GM11168 (cell line): ENCODE measurements around the gene LTBP1.
"Not testable (repeated sequence)": the region's sequence is repeated elsewhere in the genome, so short reads cannot be mapped to it uniquely, and the experiment has no call there.

Experiments used
- in situ Hi-C: fragments of 300-500 bp; cut with MboI; formaldehyde crosslinking; loops from one replicate; pipeline ENCODE4 v1.12.0; 2022; ENCODE audit warnings: low sequenced_read_pairs; ENCODE audit not compliant: unreplicated experiment

The LTBP1 gene

DNA sequence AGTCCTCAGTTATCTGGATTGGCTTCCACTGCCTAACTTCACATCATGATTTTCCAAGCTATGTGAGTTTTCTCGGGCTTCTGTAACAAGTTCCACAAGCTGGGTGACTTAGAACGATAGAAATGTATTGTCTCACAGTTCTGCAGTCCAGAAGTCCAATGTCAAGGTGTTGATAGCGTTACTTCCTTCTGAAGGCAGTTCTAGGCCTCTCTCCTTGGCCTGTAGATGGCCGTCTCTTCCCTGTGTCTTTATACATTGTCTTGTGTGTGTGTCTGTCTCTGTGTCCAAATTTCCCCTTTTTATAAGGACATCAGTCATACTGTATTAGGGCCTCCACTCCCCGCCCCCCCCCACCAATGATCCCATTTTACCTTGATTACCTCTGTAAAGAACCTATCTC lies 7.5 kb downstream of the LTBP1 start:
- in situ Hi-C loops, result no loop called here

GRCh38 chr2:32958821-32959220 lies 12.1 kb downstream of the LTBP1 start:
- in situ Hi-C loops, result no loop called here

DNA sequence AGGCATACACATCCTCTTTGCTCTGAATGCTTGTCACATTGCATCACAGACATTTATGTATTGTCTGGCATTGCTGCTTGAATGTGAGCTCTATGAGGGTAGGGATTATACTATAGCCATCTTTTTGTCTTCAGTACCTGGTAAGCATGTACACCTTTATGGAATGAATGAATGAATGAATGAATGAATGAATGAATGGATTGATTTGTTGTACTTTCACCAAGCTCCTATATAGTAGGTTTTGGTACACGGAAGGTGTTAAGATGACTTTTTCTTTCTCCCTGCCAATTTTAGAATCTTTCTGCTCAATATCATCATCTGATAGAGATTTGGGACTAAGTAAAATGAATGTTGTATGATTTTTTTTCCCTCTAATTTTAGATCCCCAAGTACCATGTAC lies 13.5 kb downstream of the LTBP1 start:
- in situ Hi-C loops, result no loop called here

- in situ Hi-C loops, result no loop called here
Measured at GRCh38 chr2:32960647-32961403, 14.1 kb downstream of the LTBP1 start.

GRCh38 chr2:32962690-32963089 lies 15.9 kb downstream of the LTBP1 start:
- in situ Hi-C loops, result no loop called here

- in situ Hi-C loops, result no loop called here
Measured at GRCh38 chr2:32963941-32964340, 17.2 kb downstream of the LTBP1 start.

DNA sequence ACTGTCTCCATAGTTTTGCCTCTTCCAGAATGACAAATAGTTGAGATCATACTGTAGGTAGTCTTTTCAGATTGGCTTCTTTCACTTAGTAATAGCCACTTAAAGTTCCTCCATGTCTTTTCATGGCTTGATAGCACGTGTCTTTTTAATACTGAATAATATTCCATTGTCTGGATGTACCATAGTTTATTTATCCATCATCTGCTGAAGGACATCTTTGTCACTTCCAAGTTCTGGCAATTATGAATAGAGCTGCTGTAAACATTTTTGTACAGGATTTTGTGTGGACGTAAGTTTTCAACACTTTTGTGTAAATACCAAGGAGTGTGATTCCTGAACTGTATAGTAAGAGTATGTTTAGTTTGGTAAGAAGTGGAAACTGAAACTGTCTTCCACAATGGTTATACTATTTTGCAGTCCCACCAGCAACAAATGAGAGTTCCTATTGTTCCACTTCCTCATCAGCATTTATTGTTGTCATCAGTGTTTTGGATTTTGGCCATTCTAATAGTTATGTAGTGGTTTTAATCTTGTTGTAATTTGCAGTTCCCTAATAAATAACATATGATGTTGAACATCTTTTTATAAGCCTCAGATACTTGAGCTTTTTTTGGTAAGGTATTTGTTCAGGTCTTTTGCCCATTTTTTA lies 18.9 kb downstream of the LTBP1 start:
- in situ Hi-C loops, result no loop called here

DNA sequence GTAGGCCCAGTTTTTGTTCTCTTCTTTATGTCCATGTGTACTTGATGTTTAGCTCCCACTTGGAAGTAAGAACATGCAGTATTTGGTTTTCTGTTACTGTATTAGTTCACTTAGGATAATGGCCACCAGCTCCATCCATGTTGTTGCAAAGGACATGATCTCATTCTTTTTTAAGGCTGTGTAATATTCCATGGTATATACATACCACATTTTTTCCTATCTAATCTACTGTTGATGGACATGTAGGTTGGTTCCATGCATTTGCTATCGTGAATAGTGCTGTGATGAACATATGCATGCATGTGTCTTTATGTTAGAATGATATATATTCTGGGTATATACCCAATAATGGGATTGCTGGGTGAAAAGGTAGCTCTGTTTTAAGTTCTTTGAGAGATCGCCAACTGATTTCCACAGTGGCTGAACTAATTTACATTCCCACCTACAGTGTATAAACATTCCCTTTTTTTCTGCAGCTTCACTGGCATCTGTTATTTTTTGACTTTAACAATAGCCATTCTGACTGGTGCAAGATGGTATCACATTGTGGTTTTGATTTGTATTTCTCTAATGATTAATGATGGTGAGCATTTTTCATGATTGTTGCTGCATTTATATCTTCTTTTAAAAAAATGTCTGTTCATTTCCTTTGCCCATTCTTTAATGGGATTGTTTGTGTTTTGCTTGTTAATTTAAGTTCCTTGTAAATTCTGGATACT lies 22.9 kb downstream of the LTBP1 start:
- in situ Hi-C loops, result no loop called here

- in situ Hi-C loops, result not testable (repeated sequence)
Measured at GRCh38 chr2:32973772-32974171, 27.0 kb downstream of the LTBP1 start.

DNA sequence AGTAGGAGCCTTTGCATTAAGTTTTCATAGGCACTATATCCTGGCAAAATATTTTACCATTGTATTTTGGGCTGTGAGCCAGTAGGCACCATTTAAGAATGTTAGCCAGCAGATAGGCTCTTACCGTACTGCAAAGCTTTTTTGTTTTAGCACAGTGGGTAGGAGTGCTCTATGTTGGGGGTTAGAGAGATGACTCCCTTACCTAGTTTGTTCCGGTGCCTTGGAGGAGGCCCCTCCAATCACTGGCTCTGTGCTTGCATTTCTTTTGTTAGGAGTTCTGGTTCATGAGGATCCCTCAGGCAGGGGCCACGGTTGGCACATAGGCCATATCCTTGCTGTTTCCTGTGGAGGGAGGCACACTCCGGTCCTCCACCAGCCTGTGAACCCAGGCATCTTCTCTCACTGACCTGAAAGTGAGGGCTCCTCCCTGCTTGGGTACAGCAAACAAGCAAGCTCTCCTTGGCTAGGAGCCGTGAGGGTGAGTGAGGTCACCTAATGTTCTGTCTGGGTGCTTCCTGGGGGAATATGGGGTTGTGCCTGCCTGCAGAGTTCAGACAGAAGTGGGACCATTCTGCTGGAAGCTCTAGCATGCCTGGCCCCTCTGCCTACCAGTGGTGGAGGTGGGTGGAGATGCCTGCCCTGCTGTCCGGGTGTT lies 29.8 kb downstream of the LTBP1 start:
- in situ Hi-C loops, result no loop called here

DNA sequence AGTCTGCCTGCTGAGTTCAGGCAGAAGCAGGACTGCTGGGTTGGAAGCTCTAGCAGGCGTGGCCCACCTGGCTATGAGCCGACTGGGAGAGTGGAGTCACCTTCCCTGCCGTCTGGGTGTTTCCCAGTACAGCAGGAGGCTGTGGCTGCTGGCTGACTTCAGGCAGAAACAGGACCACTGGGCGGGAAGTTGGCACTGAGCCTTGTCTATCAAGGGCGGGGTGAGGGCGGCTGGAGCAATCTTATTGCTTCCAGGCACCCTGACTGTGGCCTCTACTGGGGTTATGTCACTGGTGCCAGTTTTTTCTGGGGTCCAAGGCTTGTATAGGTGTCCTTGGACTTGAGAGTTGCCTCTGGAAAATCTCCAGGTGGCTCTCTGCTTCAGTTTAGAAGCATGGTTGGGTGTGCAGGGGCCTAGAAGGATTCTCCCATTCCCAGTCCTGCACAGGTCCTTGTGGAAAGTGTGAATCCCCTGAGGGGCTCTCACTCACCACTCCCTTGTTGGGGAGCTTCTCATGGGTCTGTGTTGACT lies 30.5 kb downstream of the LTBP1 start:
- in situ Hi-C loops, result no loop called here

GRCh38 chr2:32981612-32982011 lies 34.9 kb downstream of the LTBP1 start:
- in situ Hi-C loops, result no loop called here

DNA sequence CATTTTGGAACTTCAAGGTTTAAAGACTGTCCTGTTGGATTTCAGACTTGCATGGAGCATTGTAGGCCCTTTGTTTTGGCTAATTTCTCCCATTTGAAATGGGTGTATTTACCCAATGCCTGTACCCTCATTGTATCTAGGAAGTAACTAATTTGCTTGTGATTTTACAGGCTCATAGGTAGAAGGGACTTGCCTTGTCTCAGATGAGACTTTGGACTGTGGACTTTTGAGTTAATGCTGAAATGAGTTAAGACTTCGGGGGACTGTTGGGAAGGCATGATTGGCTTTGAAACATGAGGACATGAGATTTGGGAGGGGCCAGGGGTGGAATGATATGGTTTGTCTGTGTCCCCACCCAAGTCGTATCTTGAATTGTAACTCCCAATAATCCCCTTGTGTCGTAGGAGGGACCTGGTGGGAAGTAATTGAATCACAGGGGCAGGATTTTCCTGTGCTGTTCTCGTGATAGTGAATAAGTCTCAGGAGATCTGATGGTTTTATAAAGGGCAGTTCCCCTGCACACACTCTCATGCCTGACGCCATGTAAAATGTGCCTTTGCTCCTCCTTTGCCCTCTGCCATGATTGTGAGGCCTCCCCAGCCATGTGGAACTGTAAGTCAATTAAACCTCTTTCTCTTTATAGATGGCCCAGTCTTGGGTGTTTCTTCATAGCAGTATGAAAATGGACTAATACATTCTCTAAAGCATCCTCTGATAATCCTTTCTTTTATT lies 36.6 kb downstream of the LTBP1 start:
- in situ Hi-C loops, result not testable (repeated sequence)

- in situ Hi-C loops, result no loop called here
Measured at GRCh38 chr2:32986480-32986879, 39.7 kb downstream of the LTBP1 start.

DNA sequence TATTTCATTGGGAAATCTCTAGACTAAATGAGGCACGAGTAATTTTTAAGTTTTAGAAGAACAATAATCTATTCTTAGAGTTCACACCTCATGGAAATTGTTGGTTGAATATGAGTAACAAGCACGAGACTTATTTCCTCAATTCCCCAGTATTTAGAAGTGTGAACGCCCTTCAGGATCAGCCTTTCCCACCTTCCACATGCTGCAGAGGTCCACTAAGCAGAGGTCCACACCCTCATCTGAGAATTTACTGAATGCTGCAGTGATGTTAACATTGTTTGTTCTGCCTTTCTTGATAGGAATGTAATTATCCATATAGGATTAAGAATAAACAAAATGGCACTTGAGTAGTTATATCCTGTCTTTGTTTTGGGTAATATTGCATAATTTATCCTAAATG lies 41.8 kb downstream of the LTBP1 start:
- in situ Hi-C loops, result no loop called here

DNA sequence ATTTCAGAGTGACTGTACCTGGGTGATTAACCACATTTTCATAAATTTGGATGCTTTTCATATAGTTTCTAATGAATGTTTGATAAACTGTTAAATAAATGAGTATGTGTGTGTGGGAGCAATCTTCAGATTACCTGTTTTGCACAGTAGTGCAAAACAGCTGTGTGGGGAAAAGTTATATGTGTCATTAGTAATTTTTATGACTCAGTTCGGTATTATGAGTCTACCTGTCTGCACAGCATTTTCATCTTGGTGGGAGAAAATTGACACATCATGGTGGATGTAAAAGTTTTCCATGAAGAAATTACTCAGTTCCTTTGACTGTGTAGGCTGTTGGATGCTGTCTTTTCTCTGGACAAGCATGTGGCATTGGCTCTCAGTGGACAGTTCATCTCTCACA lies 43.8 kb downstream of the LTBP1 start:
- in situ Hi-C loops, result no loop called here

DNA sequence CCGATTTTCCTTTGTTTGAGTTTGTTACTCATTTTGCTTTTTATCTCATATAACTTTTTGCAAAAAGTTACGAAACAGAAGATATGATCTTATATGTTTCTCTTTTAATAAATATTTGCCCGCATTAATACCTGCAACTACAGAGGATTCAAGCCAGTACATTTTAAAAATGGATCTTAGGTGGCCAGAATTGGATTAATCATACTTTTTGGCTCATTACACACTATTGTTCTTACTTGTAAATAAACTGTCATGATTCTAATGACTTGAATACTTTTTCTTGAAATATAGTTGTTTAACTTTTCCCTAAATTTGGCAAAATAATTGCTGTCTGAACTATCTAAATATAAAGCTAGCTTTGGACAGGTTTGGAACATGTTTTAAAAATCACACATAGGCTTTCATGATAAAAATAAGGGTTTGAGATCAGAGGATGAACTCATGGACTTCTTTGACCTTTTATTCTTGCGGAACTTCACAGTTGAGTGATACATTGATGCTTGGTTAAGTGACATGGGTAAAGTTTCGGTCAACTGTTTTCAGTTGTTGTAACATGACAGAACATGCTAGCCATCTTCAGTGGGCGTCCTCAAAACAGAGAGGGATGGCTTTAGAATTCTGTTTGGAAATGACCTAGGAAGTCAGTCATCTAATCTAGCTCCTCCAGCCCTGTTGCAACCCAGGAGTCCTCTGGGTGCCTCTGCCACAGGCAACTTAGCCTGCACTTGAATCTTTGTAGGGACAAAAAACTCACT lies 44.5 kb downstream of the LTBP1 start:
- in situ Hi-C loops, result no loop called here

GRCh38 chr2:32993005-32993539 lies 46.3 kb downstream of the LTBP1 start:
- in situ Hi-C loops, result no loop called here

DNA sequence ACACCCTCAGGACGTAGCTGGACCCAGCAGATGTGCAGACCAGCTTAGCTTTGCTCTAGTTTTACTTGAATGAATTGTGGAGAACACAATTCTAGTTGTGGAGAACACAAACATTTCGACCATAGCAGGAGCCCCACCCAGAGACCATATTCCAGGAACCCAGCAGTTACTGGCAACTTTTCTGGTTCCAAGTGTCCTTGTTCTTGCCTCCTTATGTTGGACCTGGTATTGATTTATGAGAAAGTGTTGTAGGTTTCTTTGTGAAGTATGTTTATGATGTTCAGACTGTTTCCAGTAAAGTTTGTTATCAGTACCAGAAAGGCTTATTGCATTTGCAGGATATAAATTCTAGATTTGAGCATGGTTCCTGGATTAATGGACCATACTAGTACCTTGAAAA lies 51.0 kb downstream of the LTBP1 start:
- in situ Hi-C loops, result no loop called here
